Peyer's patch (tissue), 4 donors: ENCODE data around the gene IRF8.

ENCODE experiments used
- CTCF ChIP-seq, 6 experiments: fragments of 450-650 bp in 4 of 6; fragments of 200-600 bp in 2 of 6; sonication (generic) in 1 of 6; IDR thresholded peaks; one replicate each; pipeline ENCODE4 v1.5.1; 2017 to 2019; ENCODE audit warnings: antibody characterized with exemption in 6 of 6, mild to moderate bottlenecking in 3 of 6, moderate library complexity in 1 of 6
- POLR2A ChIP-seq, 2 donors: fragments of 450-650 bp; IDR thresholded peaks; one replicate each; pipeline ENCODE4 v1.5.1; 2017; ENCODE audit warnings: antibody characterized with exemption in 2 of 2, mild to moderate bottlenecking in 2 of 2, moderate library complexity in 2 of 2

GRCh38 chr16:85935391-85935973 is 36.5 kb downstream of the IRF8 start:
- no peak for TF ChIP-seq CTCF (IDR thresholded peaks at IDR 0.05)
- no peak for TF ChIP-seq POLR2A (IDR thresholded peaks at IDR 0.05)
